RWPE2 (cell line): ENCODE data around the gene CACTIN.
A peak's percentile ranks its signal among the peaks of the same experiment; 100 is the strongest.

Source experiments
- ATAC-seq: fragments of 200-7000 bp; cut with Tn5 transposase; 3 replicates; pipeline ENCODE4 v1.9.1; 2021; ENCODE audit warnings: low read depth
- DNase-seq: peaks from one replicate; pipeline ENCODE4 v3.0.0-alpha.2; 2020; ENCODE audit warnings: low spot score
- H3K27ac ChIP-seq: fragments of 450-650 bp; 2 replicates; pipeline ENCODE4 v1.5.1; 2017; ENCODE audit warnings: mild to moderate bottlenecking; ENCODE audit not compliant: poor library complexity, severe bottlenecking
- H3K27me3 ChIP-seq: fragments of 250-450 bp; sonication (Bioruptor Pico); 2 replicates; pipeline ENCODE4 v1.5.1; 2021; ENCODE audit warnings: mild to moderate bottlenecking, moderate library complexity; ENCODE audit not compliant: insufficient read depth, poor library complexity, severe bottlenecking
- H3K36me3 ChIP-seq: fragments of 250-450 bp; sonication (Bioruptor Pico); 2 replicates; pipeline ENCODE4 v1.5.1; 2020; ENCODE audit warnings: low read depth, mild to moderate bottlenecking, moderate library complexity
- H3K4me1 ChIP-seq: fragments of 250-450 bp; sonication (Bioruptor Pico); 2 replicates; pipeline ENCODE4 v1.5.1; 2021; ENCODE audit warnings: mild to moderate bottlenecking, moderate library complexity; ENCODE audit not compliant: insufficient read depth, poor library complexity, severe bottlenecking
- H3K4me3 ChIP-seq: fragments of 250-450 bp; sonication (Bioruptor Pico); 2 replicates; pipeline ENCODE4 v1.5.1; 2021; ENCODE audit warnings: mild to moderate bottlenecking, moderate library complexity; ENCODE audit not compliant: severe bottlenecking
- H3K9me3 ChIP-seq: fragments of 250-450 bp; sonication (Bioruptor Pico); 2 replicates; pipeline ENCODE4 v1.5.1; 2021; ENCODE audit warnings: mild to moderate bottlenecking, moderate library complexity; ENCODE audit not compliant: severe bottlenecking
- TF ChIP-seq, protein P1 (sequence below): fragments of 450-650 bp; IDR thresholded peaks from one replicate; pipeline ENCODE4 v1.5.1; 2017; ENCODE audit warnings: mild to moderate bottlenecking, moderate library complexity; ENCODE audit not compliant: poor library complexity, severe bottlenecking

CACTIN gene

DNA sequence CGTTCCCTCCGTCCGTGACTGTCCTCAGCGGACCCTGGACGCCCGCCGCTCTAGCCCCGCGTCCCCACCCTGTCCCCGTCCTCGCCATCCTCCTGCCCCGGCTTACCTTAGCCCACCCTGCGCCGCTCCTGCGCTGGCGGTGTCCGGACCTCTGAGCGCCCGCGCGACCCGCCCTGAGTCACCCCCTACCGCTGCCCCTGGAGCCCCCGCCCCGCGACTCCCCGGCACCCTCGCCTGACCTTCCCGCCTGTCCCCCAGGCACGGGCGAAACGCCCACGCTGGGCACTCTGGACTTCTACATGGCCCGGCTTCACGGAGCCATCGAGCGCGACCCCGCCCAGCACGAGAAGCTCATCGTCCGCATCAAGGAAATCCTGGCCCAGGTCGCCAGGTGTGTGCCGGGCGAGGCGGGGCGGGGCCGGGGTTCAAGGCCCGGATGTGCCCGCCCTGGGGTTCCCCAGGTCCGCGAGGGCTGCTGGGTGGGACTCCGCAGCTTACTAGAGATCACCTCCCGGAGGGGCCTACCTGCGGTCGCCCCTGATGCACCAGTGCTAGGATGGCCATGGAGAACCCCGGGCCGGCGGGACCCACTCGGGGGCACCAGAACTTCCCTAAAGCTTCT is 48.8 kb downstream of the CACTIN start:
- Histone ChIP-seq H3K27me3 (no peaks in the 10 kb centered on the region), H3K4me3 (no peak overlapping the region), H3K36me3 (peaks cover 15% of the 10 kb centered on the region), H3K9me3 (no peaks in the 10 kb centered on the region), H3K27ac (no peak overlapping the region), H3K4me1 (no peaks in the 10 kb centered on the region)
- DNase-seq (no peak), ATAC-seq (no peak)
- TF ChIP-seq, protein P1, sequence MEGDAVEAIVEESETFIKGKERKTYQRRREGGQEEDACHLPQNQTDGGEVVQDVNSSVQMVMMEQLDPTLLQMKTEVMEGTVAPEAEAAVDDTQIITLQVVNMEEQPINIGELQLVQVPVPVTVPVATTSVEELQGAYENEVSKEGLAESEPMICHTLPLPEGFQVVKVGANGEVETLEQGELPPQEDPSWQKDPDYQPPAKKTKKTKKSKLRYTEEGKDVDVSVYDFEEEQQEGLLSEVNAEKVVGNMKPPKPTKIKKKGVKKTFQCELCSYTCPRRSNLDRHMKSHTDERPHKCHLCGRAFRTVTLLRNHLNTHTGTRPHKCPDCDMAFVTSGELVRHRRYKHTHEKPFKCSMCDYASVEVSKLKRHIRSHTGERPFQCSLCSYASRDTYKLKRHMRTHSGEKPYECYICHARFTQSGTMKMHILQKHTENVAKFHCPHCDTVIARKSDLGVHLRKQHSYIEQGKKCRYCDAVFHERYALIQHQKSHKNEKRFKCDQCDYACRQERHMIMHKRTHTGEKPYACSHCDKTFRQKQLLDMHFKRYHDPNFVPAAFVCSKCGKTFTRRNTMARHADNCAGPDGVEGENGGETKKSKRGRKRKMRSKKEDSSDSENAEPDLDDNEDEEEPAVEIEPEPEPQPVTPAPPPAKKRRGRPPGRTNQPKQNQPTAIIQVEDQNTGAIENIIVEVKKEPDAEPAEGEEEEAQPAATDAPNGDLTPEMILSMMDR, result no peak

DNA sequence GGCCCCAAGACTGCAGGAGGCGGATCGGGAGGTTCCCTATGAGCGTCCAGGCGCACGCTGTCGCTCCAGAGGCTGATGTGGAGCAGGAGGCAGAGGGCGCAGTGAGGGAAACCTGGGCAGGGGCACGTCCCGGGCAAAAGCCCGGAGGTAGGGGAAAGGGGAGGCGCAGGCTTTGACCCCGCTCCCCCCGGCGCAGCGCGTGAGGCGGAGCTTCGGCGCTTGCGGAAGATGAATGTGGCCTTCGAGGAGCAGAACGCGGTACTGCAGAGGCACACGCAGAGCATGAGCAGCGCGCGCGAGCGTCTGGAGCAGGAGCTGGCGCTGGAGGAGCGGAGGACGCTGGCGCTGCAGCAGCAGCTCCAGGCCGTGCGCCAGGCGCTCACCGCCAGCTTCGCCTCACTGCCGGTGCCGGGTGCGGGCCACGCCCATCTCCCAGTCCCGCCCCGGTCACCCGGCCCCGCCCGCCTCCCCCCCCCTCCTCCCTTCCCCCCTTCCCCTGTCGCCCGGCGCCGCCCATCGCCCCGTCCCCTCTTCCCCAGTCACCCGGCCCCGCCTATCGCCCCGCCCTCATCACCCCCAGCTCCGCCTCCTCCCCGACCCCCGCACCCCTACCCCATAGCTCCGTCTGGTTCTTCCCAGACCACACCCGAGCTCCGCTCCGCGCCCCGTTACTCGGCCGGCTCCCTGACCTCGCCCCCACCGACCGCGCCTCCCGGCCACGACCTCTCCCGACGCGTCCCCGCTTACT is 49.7 kb downstream of the CACTIN start:
- peaks cover 2% of the 10 kb centered on the region for H3K4me1 ChIP-seq
- no peak overlapping the region for H3K4me3 ChIP-seq
- ATAC-seq (no peak), DNase-seq (no peak)
- no peak overlapping the region for H3K27ac ChIP-seq
- H3K9me3 ChIP-seq, result no peaks in the 10 kb centered on the region
- H3K36me3 ChIP-seq, result peaks cover 15% of the 10 kb centered on the region
- H3K27me3 ChIP-seq, result no peaks in the 10 kb centered on the region
- TF ChIP-seq, protein P1, result no peak

DNA sequence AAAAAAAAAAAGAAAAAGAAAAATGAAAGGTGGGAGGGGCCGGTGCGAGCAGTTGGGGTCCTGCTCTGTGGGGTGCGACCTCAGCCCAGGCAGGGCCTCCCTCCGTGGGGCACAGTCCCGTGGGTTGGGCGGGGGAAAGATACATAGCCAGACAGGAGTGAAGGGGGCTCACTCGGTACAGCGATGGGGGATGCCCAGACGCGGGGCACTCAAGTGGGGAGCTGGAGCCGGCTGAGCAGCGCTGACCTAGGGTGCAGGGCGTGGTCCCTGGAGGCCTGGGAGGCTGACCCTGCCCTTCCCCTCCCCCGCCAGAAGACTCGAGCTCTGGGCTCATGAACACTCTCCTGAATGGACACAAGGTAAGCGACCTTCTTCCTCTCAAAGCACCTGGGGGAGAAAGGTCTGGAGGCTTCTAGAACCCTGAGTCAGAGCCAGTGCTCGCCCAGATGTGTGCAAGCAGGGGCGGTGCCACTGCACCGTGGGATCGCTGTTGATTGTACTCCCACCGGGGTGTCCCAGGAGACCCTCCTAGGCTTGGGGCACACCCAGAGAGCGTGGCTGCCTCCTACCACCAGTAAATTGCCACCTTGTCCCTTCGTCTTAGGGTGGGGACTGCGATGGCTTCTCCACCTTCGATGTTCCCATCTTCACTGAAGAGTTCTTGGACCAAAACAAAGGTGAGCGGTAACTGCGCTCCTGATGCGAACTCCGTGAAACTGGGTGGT is 50.5 kb downstream of the CACTIN start:
- no peak for ATAC-seq
- no peak overlapping the region for H3K4me3 ChIP-seq
- no peak for DNase-seq
- no peak overlapping the region for H3K27ac ChIP-seq
- TF ChIP-seq, protein P1, result no peak
- no peaks in the 10 kb centered on the region for H3K27me3 ChIP-seq
- no peaks in the 10 kb centered on the region for H3K9me3 ChIP-seq
- peaks cover 2% of the 10 kb centered on the region for H3K4me1 ChIP-seq
- H3K36me3 ChIP-seq, result peaks cover 15% of the 10 kb centered on the region

DNA sequence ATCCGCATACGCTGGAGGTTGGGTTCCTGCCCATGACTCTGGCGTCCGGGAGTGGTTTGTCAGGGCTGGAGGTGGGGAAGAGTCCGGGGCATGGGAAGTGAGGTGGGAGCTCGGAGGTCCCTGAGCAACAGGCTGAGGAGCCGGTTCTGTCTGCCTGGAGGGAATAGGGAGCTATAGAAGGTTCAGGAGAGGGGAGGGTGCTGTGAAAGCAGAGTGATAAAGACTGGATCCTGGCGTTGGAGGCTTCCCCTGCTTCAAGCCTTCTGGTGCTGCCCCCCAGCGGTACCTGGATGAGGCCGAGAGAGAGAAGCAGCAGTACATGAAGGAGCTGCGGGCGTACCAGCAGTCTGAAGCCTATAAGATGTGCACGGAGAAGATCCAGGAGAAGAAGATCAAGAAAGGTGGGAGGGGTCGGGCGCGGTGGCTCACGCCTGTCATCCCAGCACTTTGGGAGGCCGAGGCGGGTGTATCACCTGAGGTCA is 51.3 kb downstream of the CACTIN start:
- no peak for ATAC-seq
- Histone ChIP-seq H3K4me1 (peaks cover 2% of the 10 kb centered on the region), H3K36me3 (peaks cover 15% of the 10 kb centered on the region), H3K9me3 (no peaks in the 10 kb centered on the region), H3K4me3 (no peak overlapping the region), H3K27ac (no peak overlapping the region), H3K27me3 (no peaks in the 10 kb centered on the region)
- no peak for DNase-seq
- TF ChIP-seq, protein P1, result peak; percentile 48
